ENCODE data around the gene AUTS2.

- TF ChIP-seq CTCF (tag by site-specific recombination; IDR thresholded peaks at IDR 0.05): no peak
- no peak for TF ChIP-seq ZBTB1 (tag by site-specific recombination; IDR thresholded peaks at IDR 0.05)
- TF ChIP-seq BCL11A (tag by site-specific recombination; IDR thresholded peaks at IDR 0.05; ENCODE audit: low read depth): no peak
- TF ChIP-seq SP2 (tag by site-specific recombination; IDR thresholded peaks at IDR 0.05): no peak
These were observed 719.1 kb downstream of the AUTS2 start for GRCh38 chr7:70317356-70317755.
